PC-3 (cell line): ENCODE results near the gene KIF15.

ENCODE experiments used
- EZH2phosphoT487 ChIP-seq: fragments of 300-600 bp; sonication (generic); IDR thresholded peaks from 2 replicates; pipeline ENCODE4 v1.6.1; 2018; ENCODE audit warnings: mild to moderate bottlenecking, antibody characterized with exemption, low read length, borderline replicate concordance
- TF ChIP-seq, protein P1 (sequence below): fragments of 300-600 bp; sonication (generic); conservative IDR thresholded peaks from 2 replicates; pipeline ENCODE4 v1.5.1; 2017; ENCODE audit warnings: antibody characterized with exemption, low read depth, mild to moderate bottlenecking, low read length

- TF ChIP-seq, protein P1, sequence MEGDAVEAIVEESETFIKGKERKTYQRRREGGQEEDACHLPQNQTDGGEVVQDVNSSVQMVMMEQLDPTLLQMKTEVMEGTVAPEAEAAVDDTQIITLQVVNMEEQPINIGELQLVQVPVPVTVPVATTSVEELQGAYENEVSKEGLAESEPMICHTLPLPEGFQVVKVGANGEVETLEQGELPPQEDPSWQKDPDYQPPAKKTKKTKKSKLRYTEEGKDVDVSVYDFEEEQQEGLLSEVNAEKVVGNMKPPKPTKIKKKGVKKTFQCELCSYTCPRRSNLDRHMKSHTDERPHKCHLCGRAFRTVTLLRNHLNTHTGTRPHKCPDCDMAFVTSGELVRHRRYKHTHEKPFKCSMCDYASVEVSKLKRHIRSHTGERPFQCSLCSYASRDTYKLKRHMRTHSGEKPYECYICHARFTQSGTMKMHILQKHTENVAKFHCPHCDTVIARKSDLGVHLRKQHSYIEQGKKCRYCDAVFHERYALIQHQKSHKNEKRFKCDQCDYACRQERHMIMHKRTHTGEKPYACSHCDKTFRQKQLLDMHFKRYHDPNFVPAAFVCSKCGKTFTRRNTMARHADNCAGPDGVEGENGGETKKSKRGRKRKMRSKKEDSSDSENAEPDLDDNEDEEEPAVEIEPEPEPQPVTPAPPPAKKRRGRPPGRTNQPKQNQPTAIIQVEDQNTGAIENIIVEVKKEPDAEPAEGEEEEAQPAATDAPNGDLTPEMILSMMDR: no peak
- no peak for TF ChIP-seq EZH2phosphoT487
Measured at GRCh38 chr3:44795197-44795596, 33.6 kb downstream of the KIF15 start.
